IMR-90 (cell line): ENCODE measurements around the gene NANOS3.
A peak's percentile ranks its signal among the peaks of the same experiment; 100 is the strongest.

Experiments
- BHLHE40 ChIP-seq: fragments of 150-350 bp; IDR thresholded peaks from 2 replicates; pipeline ENCODE4 v1.6.1; 2016; ENCODE audit warnings: mild to moderate bottlenecking, low read depth, low read length
- CHD1 ChIP-seq: IDR thresholded peaks from 2 replicates; pipeline ENCODE4 v1.6.1; 2012; ENCODE audit warnings: low read depth, low read length, improper control_type of control experiment
- CTCF ChIP-seq: conservative IDR thresholded peaks from 2 replicates; pipeline ENCODE4 v1.5.1; 2012; ENCODE audit warnings: mild to moderate bottlenecking, low read depth, low read length, improper control_type of control experiment
- ELK1 ChIP-seq: fragments of 150-350 bp; IDR thresholded peaks from 2 replicates; pipeline ENCODE4 v1.6.1; 2016; ENCODE audit warnings: low read depth, mild to moderate bottlenecking, low read length, moderate library complexity, borderline replicate concordance
- FOS ChIP-seq: fragments of 150-350 bp; IDR thresholded peaks from 2 replicates; pipeline ENCODE4 v1.6.1; 2016; ENCODE audit warnings: low read depth, low read length
- MAFK ChIP-seq: IDR thresholded peaks from 2 replicates; pipeline ENCODE4 v1.6.1; 2012; ENCODE audit warnings: low read depth, low read length, improper control_type of control experiment
- MAZ ChIP-seq: IDR thresholded peaks from 2 replicates; pipeline ENCODE4 v1.6.1; 2012; ENCODE audit warnings: low read depth, mild to moderate bottlenecking, low read length, improper control_type of control experiment, moderate library complexity, borderline replicate concordance
- MXI1 ChIP-seq: IDR thresholded peaks from 2 replicates; pipeline ENCODE4 v1.6.1; 2012; ENCODE audit warnings: low read depth, mild to moderate bottlenecking, low read length, moderate library complexity, borderline replicate concordance
- POLR2A ChIP-seq: IDR thresholded peaks from 2 replicates; pipeline ENCODE4 v1.6.1; 2012; ENCODE audit warnings: mild to moderate bottlenecking, low read depth, low read length
- RAD21 ChIP-seq: IDR thresholded peaks from 2 replicates; pipeline ENCODE4 v1.6.1; 2012; ENCODE audit warnings: low read length, improper control_type of control experiment
- RCOR1 ChIP-seq: IDR thresholded peaks from 2 replicates; pipeline ENCODE4 v1.6.1; 2012; ENCODE audit warnings: mild to moderate bottlenecking, low read length, improper control_type of control experiment; ENCODE audit not compliant: insufficient replicate concordance
- RFX5 ChIP-seq: IDR thresholded peaks from 2 replicates; pipeline ENCODE4 v1.8.0; 2012; ENCODE audit warnings: low read depth, mild to moderate bottlenecking, low read length, moderate library complexity
- SMC3 ChIP-seq: fragments of 150-350 bp; IDR thresholded peaks from 2 replicates; pipeline ENCODE4 v1.6.1; 2016; ENCODE audit warnings: low read depth, mild to moderate bottlenecking, antibody characterized with exemption, low read length, moderate library complexity
- USF2 ChIP-seq: fragments of 150-350 bp; IDR thresholded peaks from 2 replicates; pipeline ENCODE4 v1.6.1; 2017; ENCODE audit warnings: mild to moderate bottlenecking, antibody characterized with exemption, low read length, low read depth

- TF ChIP-seq POLR2A (no peak; the same call in 1 of the 2 replicates), USF2 (no peak), CTCF (no peak), CHD1 (peak; percentile 57; the same call in 1 of the 2 replicates), FOS (0 out of 2 replicates have a peak, but pooled peaks have one; percentile 16), ELK1 (no peak), SMC3 (no peak), BHLHE40 (no peak), MXI1 (no peak), MAZ (no peak; the same call in 1 of the 2 replicates), RCOR1 (no peak), RAD21 (no peak), MAFK (no peak), RFX5 (no peak)
These were observed 42.5 kb upstream of the NANOS3 start for GRCh38 chr19:13834244-13835069.
